ENCODE data around the gene OR10H1. TPM values are rescaled to one million over a fixed set of nuclear protein-coding genes. Genes with fewer than 3 reads are reported as not detected.

OR10H1 gene
- total RNA-seq, 6 experiments from 2014 or later, result not detected

GRCh38 chr19:15782211-15782610 is 33.3 kb downstream of the OR10H1 start:
- H3K27ac ChIP-seq, result no peak overlapping the region
- intact Hi-C loops (cut with DNase I), result no loop called here
- H3K36me3 ChIP-seq, result no peaks in the 10 kb centered on the region
- ATAC-seq (no peak), DNase-seq (peak in 1 of 3 donors; percentile 23)
- peaks cover 0 to 11% (median 0%) of the 10 kb centered on the region in 4 donors for H3K4me1 ChIP-seq
- no peak for TF ChIP-seq POLR2A (IDR thresholded peaks at IDR 0.05)
- no peaks in the 10 kb centered on the region for H3K27me3 ChIP-seq
- H3K9me3 ChIP-seq, result no peaks in the 10 kb centered on the region
- H3K4me3 ChIP-seq, result no peak overlapping the region
- no CpG with 5 or more reads among the region's 3 CpGs for WGBS (ENCODE audit: insufficient coverage, low coverage, low lambda C conversion rate, missing lambda C conversion rate)

GRCh38 chr19:15781661-15782060 is 33.8 kb downstream of the OR10H1 start:
- Histone ChIP-seq H3K9me3 (no peaks in the 10 kb centered on the region), H3K27me3 (no peaks in the 10 kb centered on the region), H3K4me1 (peaks cover 0 to 11% (median 0%) of the 10 kb centered on the region in 4 donors), H3K27ac (no peak overlapping the region), H3K4me3 (no peak overlapping the region), H3K36me3 (no peaks in the 10 kb centered on the region)
- DNase-seq, result no peak
- no peak for ATAC-seq
- WGBS (ENCODE audit: insufficient coverage, low coverage, low lambda C conversion rate, missing lambda C conversion rate), result 49% methylated on average over 2 of the region's 5 CpGs
- TF ChIP-seq POLR2A (IDR thresholded peaks at IDR 0.05), result no peak
- TF ChIP-seq, protein P1, sequence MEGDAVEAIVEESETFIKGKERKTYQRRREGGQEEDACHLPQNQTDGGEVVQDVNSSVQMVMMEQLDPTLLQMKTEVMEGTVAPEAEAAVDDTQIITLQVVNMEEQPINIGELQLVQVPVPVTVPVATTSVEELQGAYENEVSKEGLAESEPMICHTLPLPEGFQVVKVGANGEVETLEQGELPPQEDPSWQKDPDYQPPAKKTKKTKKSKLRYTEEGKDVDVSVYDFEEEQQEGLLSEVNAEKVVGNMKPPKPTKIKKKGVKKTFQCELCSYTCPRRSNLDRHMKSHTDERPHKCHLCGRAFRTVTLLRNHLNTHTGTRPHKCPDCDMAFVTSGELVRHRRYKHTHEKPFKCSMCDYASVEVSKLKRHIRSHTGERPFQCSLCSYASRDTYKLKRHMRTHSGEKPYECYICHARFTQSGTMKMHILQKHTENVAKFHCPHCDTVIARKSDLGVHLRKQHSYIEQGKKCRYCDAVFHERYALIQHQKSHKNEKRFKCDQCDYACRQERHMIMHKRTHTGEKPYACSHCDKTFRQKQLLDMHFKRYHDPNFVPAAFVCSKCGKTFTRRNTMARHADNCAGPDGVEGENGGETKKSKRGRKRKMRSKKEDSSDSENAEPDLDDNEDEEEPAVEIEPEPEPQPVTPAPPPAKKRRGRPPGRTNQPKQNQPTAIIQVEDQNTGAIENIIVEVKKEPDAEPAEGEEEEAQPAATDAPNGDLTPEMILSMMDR (IDR thresholded peaks at IDR 0.05), result no peak
- intact Hi-C loops (cut with DNase I), result no loop called here

DNA sequence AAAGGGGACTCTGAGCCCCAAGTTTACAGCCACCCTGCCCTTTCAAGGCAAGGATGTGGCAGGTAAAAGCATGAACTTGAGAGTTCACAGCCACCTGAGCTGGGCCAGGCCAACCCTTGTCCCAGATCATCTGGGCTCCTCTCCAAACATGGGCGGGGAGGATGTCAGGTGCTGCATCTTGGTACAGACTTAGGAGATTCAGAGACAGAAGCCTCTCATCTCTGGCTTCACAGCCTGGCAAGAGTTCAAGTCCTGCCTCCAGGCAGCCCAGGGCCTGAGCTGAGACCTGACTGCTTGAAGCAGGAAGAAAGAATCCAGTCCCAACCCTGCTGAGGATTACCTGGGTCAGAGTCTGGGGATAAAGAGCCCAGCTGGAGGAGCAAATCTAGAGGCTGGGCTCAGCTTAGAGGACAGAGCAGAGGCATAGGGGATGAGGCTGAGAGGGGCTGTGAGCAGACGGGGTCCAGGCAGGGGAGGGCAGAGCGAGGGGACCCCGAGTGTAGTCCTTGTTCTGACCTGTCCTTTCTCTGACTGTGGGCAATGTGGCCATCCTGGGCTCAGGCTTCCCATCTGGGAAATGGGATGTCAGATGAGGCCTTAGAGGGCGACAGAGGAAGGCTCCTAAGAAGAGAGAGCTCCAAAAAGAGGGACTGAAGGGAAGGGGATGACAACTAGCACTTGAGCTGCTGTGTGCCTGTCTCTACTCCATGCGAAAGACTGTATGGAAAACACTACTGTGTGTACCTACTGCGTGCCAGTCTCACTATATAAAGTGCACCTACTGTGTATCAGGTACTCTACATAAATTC is 34.6 kb downstream of the OR10H1 start:
- H3K27ac ChIP-seq, result no peak overlapping the region
- WGBS (ENCODE audit: insufficient coverage, low coverage, low lambda C conversion rate, missing lambda C conversion rate), result 45% methylated on average over 3 of the region's 7 CpGs
- no peaks in the 10 kb centered on the region for H3K36me3 ChIP-seq
- peak in 1 of 3 donors; percentile 44 for DNase-seq
- no peaks in the 10 kb centered on the region for H3K9me3 ChIP-seq
- H3K27me3 ChIP-seq, result no peaks in the 10 kb centered on the region
- TF ChIP-seq, protein P1 (IDR thresholded peaks at IDR 0.05), result no peak
- no peak for TF ChIP-seq POLR2A (IDR thresholded peaks at IDR 0.05)
- H3K4me1 ChIP-seq, result peaks cover 0 to 11% (median 0%) of the 10 kb centered on the region in 4 donors
- no peak overlapping the region for H3K4me3 ChIP-seq
- peak; percentile 35 to 56 (median 50) for ATAC-seq
- intact Hi-C loops (cut with DNase I), result no loop called here

DNA sequence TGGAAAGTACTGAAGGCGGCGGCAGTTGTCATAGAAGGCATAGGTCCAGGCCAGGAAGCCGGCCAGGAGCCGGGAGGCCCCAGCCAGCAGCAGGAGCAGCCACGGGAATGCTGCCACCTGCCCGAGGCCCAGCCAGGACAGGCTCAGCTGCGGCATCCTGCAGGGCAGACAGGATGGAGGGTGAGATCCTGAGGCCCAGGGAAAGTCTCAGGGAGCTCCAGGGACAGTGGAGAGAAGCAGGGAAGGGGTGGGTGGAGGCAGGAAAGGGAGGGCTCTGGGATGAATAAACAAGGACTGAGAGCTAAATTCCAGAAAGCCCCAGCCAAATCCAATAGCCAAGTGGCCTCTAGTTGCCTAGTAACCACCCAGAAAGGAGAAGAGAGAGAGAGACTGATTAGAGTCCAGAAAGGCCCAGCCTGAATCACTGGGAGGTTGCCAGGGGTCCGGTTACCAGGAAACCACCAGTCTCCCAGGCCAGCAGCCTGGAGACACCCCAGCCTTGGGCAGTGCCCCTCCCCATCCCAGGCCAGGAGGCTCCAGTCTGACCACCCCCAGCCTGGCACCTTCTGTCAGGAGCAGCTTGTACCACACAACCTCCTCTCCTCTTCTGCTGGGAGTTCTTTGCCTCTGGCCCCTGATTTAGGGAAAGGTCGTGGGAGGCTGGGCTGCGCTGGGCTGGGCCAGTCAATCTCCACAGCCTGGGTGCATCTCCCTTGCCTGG is 35.5 kb downstream of the OR10H1 start:
- peak; percentile 80 to 88 (median 86) for ATAC-seq
- Histone ChIP-seq H3K27me3 (no peaks in the 10 kb centered on the region), H3K27ac (no peak overlapping the region), H3K9me3 (no peaks in the 10 kb centered on the region), H3K4me3 (no peak overlapping the region), H3K4me1 (peaks cover 0 to 11% (median 0%) of the 10 kb centered on the region in 4 donors), H3K36me3 (no peaks in the 10 kb centered on the region)
- TF ChIP-seq POLR2A (IDR thresholded peaks at IDR 0.05), result no peak
- TF ChIP-seq, protein P1 (IDR thresholded peaks at IDR 0.05), result peak in 1 of 4 donors; percentile 17
- peak; percentile 59 to 81 (median 78) for DNase-seq
- intact Hi-C loops (cut with DNase I), result loop anchor here in 1 of 2 donors (5.0 kb wide), 1 partner anchor 103 kb away; no protein-coding TSS in a partner anchor
- 8% methylated on average over 5 of the region's 10 CpGs for WGBS (ENCODE audit: insufficient coverage, low coverage, low lambda C conversion rate, missing lambda C conversion rate)

Measured in right lobe of liver (tissue), 6 donors.